IMR-90 (cell line): Measurements from ENCODE around the gene S100A4. TPM values are rescaled to one million over a fixed set of nuclear protein-coding genes. Genes with fewer than 3 reads are reported as not detected.

Source experiments
- ATAC-seq: fragments of 200-7000 bp; cut with Tn5 transposase; 2 replicates; pipeline ENCODE4 v1.9.1; 2020; ENCODE audit warnings: low read depth, mild to moderate bottlenecking, moderate library complexity
- BruUV-seq: library from RNA; stranded (reverse); fragments of 400-500 nt; replicated peaks from 2 replicates; lab custom pipeline; 2021; lab: Mats Ljungman, UMichigan
- CTCF ChIA-PET: fragments of 300-600 bp; formaldehyde crosslinking; extraction: SDS; loops from one replicate; lab custom pipeline; 2021; ENCODE audit warnings: antibody characterized with exemption; lab: Yijun Ruan, JAX
- POLR2A ChIA-PET: fragments of 300-600 bp; sonication (Branson Sonifier 250); formaldehyde crosslinking; loops from one replicate; lab custom pipeline; 2022; ENCODE audit warnings: antibody characterized with exemption; ENCODE audit not compliant: unreplicated experiment; lab: Charles Lee
- DNase-seq: peaks from one replicate; pipeline ENCODE4 v3.0.0; 2013
- H2AFZ ChIP-seq: replicated peaks from 2 replicates; pipeline ENCODE3; 2013; ENCODE audit warnings: low read length, mild to moderate bottlenecking; ENCODE audit not compliant: poor library complexity
- H2AK5ac ChIP-seq: 2 replicates; pipeline ENCODE4 v1.6.1; 2013; ENCODE audit warnings: low read depth, low read length, inconsistent platforms
- H2AK9ac ChIP-seq: replicated peaks from 2 replicates; pipeline ENCODE3; 2013; ENCODE audit warnings: mild to moderate bottlenecking, low read depth, low read length, moderate library complexity; ENCODE audit not compliant: poor library complexity
- H2BK120ac ChIP-seq: 2 replicates; pipeline ENCODE4 v1.6.1; 2013; ENCODE audit warnings: low read depth, low read length, inconsistent platforms
- H2BK15ac ChIP-seq: 3 replicates; pipeline ENCODE4 v1.6.1; 2013; ENCODE audit warnings: low read depth, low read length, inconsistent platforms
- H2BK20ac ChIP-seq: 2 replicates; pipeline ENCODE4 v1.6.1; 2013; ENCODE audit warnings: low read depth, mild to moderate bottlenecking, inconsistent platforms, low read length, moderate library complexity
- H2BK5ac ChIP-seq: 2 replicates; pipeline ENCODE4 v1.6.1; 2013; ENCODE audit warnings: mild to moderate bottlenecking, low read depth, low read length, inconsistent platforms; ENCODE audit not compliant: poor library complexity, severe bottlenecking
- H3K14ac ChIP-seq: replicated peaks from 2 replicates; pipeline ENCODE4 v1.6.1; 2013; ENCODE audit warnings: low read depth, low read length, inconsistent platforms
- H3K18ac ChIP-seq: 2 replicates; pipeline ENCODE4 v1.6.1; 2013; ENCODE audit warnings: low read depth, low read length, control low read depth
- H3K23ac ChIP-seq: 2 replicates; pipeline ENCODE4 v1.6.1; 2013; ENCODE audit warnings: low read depth, low read length, inconsistent platforms
- H3K27ac ChIP-seq: 2 replicates; pipeline ENCODE4 v1.5.1; 2013; ENCODE audit warnings: mild to moderate bottlenecking, control low read depth, low read length; ENCODE audit not compliant: insufficient read depth
- H3K27me3 ChIP-seq: 2 replicates; pipeline ENCODE4 v1.6.1; 2013; ENCODE audit warnings: low read length; ENCODE audit not compliant: control insufficient read depth, insufficient read depth
- H3K36me3 ChIP-seq: 2 replicates; pipeline ENCODE4 v1.6.1; 2013; ENCODE audit warnings: low read length, mixed read lengths; ENCODE audit not compliant: control insufficient read depth, insufficient read depth
- H3K4ac ChIP-seq: 2 replicates; pipeline ENCODE4 v1.6.1; 2013; ENCODE audit warnings: low read depth, low read length, inconsistent platforms
- H3K4me1 ChIP-seq: 2 replicates; pipeline ENCODE4 v1.6.1; 2013; ENCODE audit warnings: low read length, mixed read lengths; ENCODE audit not compliant: control insufficient read depth, insufficient read depth
- H3K4me2 ChIP-seq: 2 replicates; pipeline ENCODE4 v1.6.1; 2013; ENCODE audit warnings: low read depth, mild to moderate bottlenecking, control low read depth, low read length, moderate library complexity
- H3K4me3 ChIP-seq: 2 replicates; pipeline ENCODE4 v1.5.1; 2013; ENCODE audit warnings: low read depth, mild to moderate bottlenecking, control low read depth, low read length, moderate library complexity; ENCODE audit not compliant: insufficient read depth
- H3K56ac ChIP-seq: 2 replicates; pipeline ENCODE4 v1.6.1; 2013; ENCODE audit warnings: low read length, inconsistent platforms; ENCODE audit not compliant: insufficient read depth; ENCODE audit errors: extremely low read depth
- H3K79me1 ChIP-seq, 2 experiments: 2 replicates each; pipeline ENCODE4 v1.6.1; 2013; ENCODE audit warnings: low read length in 2 of 2, inconsistent platforms in 1 of 2, low read depth in 1 of 2
- H3K9ac ChIP-seq: 2 replicates; pipeline ENCODE4 v1.6.1; 2013; ENCODE audit warnings: low read depth, low read length, control low read depth
- H3K9me1 ChIP-seq: 2 replicates; pipeline ENCODE4 v1.6.1; 2013; ENCODE audit warnings: low read length, inconsistent platforms; ENCODE audit not compliant: insufficient read depth
- H3K9me3 ChIP-seq: 2 replicates; pipeline ENCODE4 v1.6.1; 2013; ENCODE audit warnings: low read length; ENCODE audit not compliant: control insufficient read depth, insufficient read depth
- H4K20me1 ChIP-seq: 2 replicates; pipeline ENCODE4 v1.6.1; 2013; ENCODE audit warnings: low read length, inconsistent platforms; ENCODE audit not compliant: insufficient read depth
- H4K5ac ChIP-seq: 2 replicates; pipeline ENCODE4 v1.6.1; 2013; ENCODE audit warnings: mild to moderate bottlenecking, low read depth, low read length, control low read depth
- H4K8ac ChIP-seq, 2 experiments: 2 replicates each; pipeline ENCODE4 v1.6.1; 2013; ENCODE audit warnings: low read depth in 2 of 2, low read length in 2 of 2, control low read depth in 1 of 2, inconsistent platforms in 1 of 2
- H4K91ac ChIP-seq: 2 replicates; pipeline ENCODE4 v1.6.1; 2013; ENCODE audit warnings: low read depth, low read length, inconsistent platforms; ENCODE audit not compliant: insufficient read depth
- CEBPB ChIP-seq: IDR thresholded peaks from 2 replicates; pipeline ENCODE4 v1.6.1; 2012; ENCODE audit warnings: low read depth, low read length, improper control_type of control experiment
- ELK1 ChIP-seq: fragments of 150-350 bp; IDR thresholded peaks from 2 replicates; pipeline ENCODE4 v1.6.1; 2016; ENCODE audit warnings: low read depth, mild to moderate bottlenecking, low read length, moderate library complexity, borderline replicate concordance
- MAFK ChIP-seq: IDR thresholded peaks from 2 replicates; pipeline ENCODE4 v1.6.1; 2012; ENCODE audit warnings: low read depth, low read length, improper control_type of control experiment
- MAZ ChIP-seq: IDR thresholded peaks from 2 replicates; pipeline ENCODE4 v1.6.1; 2012; ENCODE audit warnings: low read depth, mild to moderate bottlenecking, low read length, improper control_type of control experiment, moderate library complexity, borderline replicate concordance
- POLR2A ChIP-seq: IDR thresholded peaks from 2 replicates; pipeline ENCODE4 v1.6.1; 2012; ENCODE audit warnings: mild to moderate bottlenecking, low read depth, low read length
- RCOR1 ChIP-seq: IDR thresholded peaks from 2 replicates; pipeline ENCODE4 v1.6.1; 2012; ENCODE audit warnings: mild to moderate bottlenecking, low read length, improper control_type of control experiment; ENCODE audit not compliant: insufficient replicate concordance
- SMC3 ChIP-seq: fragments of 150-350 bp; IDR thresholded peaks from 2 replicates; pipeline ENCODE4 v1.6.1; 2016; ENCODE audit warnings: low read depth, mild to moderate bottlenecking, antibody characterized with exemption, low read length, moderate library complexity
- WGBS, 2 experiments: methylation state at CpG; one replicate each; pipeline versions ENCODE4 v1.1.5 to v1.1.7; 2013; ENCODE audit warnings: missing lambda C conversion rate in 2 of 2; ENCODE audit not compliant: insufficient read length in 1 of 2; ENCODE audit errors: extremely low coverage in 2 of 2; 5-methylcytosine and 5-hydroxymethylcytosine counted together
- dilution Hi-C: fragments of 300-500 bp; cut with HindIII; formaldehyde crosslinking; loops from one replicate; pipeline ENCODE4 v1.14.3; 2018; ENCODE audit warnings: low sequenced_read_pairs; ENCODE audit not compliant: unreplicated experiment
- in situ Hi-C: fragments of 300-500 bp; cut with MboI; formaldehyde crosslinking; loops from 3 replicates; pipeline ENCODE4 v1.14.3; 2019; ENCODE audit warnings: low sequenced_read_pairs, inconsistent platforms, mixed read lengths
- intact Hi-C: fragments of 100-400 bp; cut with micrococcal nuclease; formaldehyde crosslinking; loops from 2 replicates; pipeline ENCODE4 v1.10.0; 2022
- polyA plus RNA-seq, 3 experiments: library from polyadenylated mRNA; depleted of rRNA; stranded (reverse); fragments of >200 nt; gene quantifications; 2 replicates each; pipeline ENCODE4 v1.2.3, GENCODE V29; 2012; ENCODE audit warnings: low replicate concordance in 1 of 3
- total RNA-seq: library from RNA; depleted of rRNA; stranded (reverse); fragments of >200 nt; gene quantifications from 2 replicates; pipeline ENCODE4 v1.2.3, GENCODE V29; 2012

S100A4 gene
- total and polyA plus RNA-seq, 2 of the 4 experiments (the other 2 are of a cell fraction), result 5.6 to 16.6 TPM

GRCh38 chr1:153536671-153537375 is 8.8 kb downstream of the S100A4 start:
- peaks cover 5 to 60% of the 10 kb centered on the region in 2 experiments; a peak in 3 of 4 replicates for H3K79me1 ChIP-seq
- dilution Hi-C loops (no loop called here), in situ Hi-C loops (loop anchor here (25.0 kb wide), 1 partner anchor 425 kb away; the partner anchor contains the start of genes CREB3L4, CRTC2 and SLC39A1), intact Hi-C loops (no loop called here)
- H3K36me3 ChIP-seq, result peaks cover 11% of the 10 kb centered on the region
- 100% methylated on average over 3 of the region's 9 CpGs; no CpG with 5 or more reads in 1 of the 2 experiments for WGBS, 2 experiments
- peak overlapping the region; percentile 98 for H4K91ac ChIP-seq
- H2AK5ac ChIP-seq, result peak overlapping the region; percentile 98
- H2BK20ac ChIP-seq, result peak overlapping the region; percentile 82
- H4K20me1 ChIP-seq, result peaks cover 18% of the 10 kb centered on the region
- H2BK15ac ChIP-seq, result peak overlapping the region; percentile 57; the same call in 2 of the 3 replicates
- H3K56ac ChIP-seq, result peak overlapping the region; percentile 89; the same call in 1 of the 2 replicates
- peak overlapping the region; percentile 45 for H4K5ac ChIP-seq
- H3K27ac ChIP-seq, result peak overlapping the region; percentile 72
- CTCF ChIA-PET, result no interaction called here
- no peaks in the 10 kb centered on the region for H3K9me3 ChIP-seq
- peaks cover 34% of the 10 kb centered on the region for H3K9me1 ChIP-seq
- H3K4me1 ChIP-seq, result peaks cover 36% of the 10 kb centered on the region
- POLR2A ChIA-PET, result interaction anchor here (0.6 to 0.8 kb wide), 2 partner anchors 10 to 29 kb away, joined by 3 read pairs; no protein-coding TSS in a partner anchor
- H3K4me2 ChIP-seq, result peak overlapping the region; percentile 79; the same call in 1 of the 2 replicates
- H3K18ac ChIP-seq, result peak overlapping the region; percentile 62
- H3K4ac ChIP-seq, result peak overlapping the region; percentile 93
- no TSS peak for BruUV-seq
- H2BK120ac ChIP-seq, result peak overlapping the region; percentile 91
- H2AFZ ChIP-seq, result peak overlapping the region; percentile 96
- ATAC-seq, result no peak
- H3K4me3 ChIP-seq, result no peak overlapping the region
- H3K9ac ChIP-seq, result no peak overlapping the region; the same call in 1 of the 2 replicates
- TF ChIP-seq MAFK, result no peak
- no peak for TF ChIP-seq POLR2A
- TF ChIP-seq SMC3, result no peak
- no peak for TF ChIP-seq RCOR1
- TF ChIP-seq ELK1, result no peak
- no peak for TF ChIP-seq MAZ
- TF ChIP-seq CEBPB, result no peak
- H2BK5ac ChIP-seq, result peak overlapping the region; percentile 85
- H3K23ac ChIP-seq, result peak overlapping the region; percentile 91; the same call in 1 of the 2 replicates
- H3K14ac ChIP-seq, result peak overlapping the region; percentile 95
- peak overlapping the region; percentile 76 to 99 for H4K8ac ChIP-seq
- no peaks in the 10 kb centered on the region for H3K27me3 ChIP-seq
- no peak for DNase-seq
- H2AK9ac ChIP-seq, result peak overlapping the region; percentile 95
